ENCODE data around the gene ARF3. TPM values are rescaled to one million over a fixed set of nuclear protein-coding genes. Genes with fewer than 3 reads are reported as not detected.

Gene ARF3
- polyA plus RNA-seq, 2 of the 4 experiments (the other 2 are of a cell fraction), result 138 to 287 TPM

GRCh38 chr12:48991247-48992050 is 34.2 kb upstream of the ARF3 start (continued):
- no peak for TF ChIP-seq BCL3 (IDR thresholded peaks at IDR 0.05)
- no peak for TF ChIP-seq CHD2 (IDR thresholded peaks at IDR 0.05; ENCODE audit: low read length, partially characterized antibody)

GRCh38 chr12:48990552-48990951 is 33.3 kb upstream of the ARF3 start:
- Histone ChIP-seq H3K27ac (no peak overlapping the region), H3K4me2 (no peak overlapping the region), H3K4me1 (0 out of 3 replicates have a peak, but pooled peaks cover 5% of the 10 kb centered on the region), H3K4me3 (no peak overlapping the region), H3K9me3 (no peaks in the 10 kb centered on the region)
- ChIA-PET CTCF (interaction anchor here (1.0 to 77.5 kb wide), 2 partner anchors 36 to 157 kb away, joined by 3 to 2584 read pairs; partner anchors contain the start of genes ARF3, FKBP11, WNT1 and WNT10B), POLR2A (no interaction called here)
- ATAC-seq (no peak), DNase-seq (ENCODE audit: low read depth in 1 of 2, low spot score in 1 of 2) (no peak), FAIRE-seq (no peak)
- TF ChIP-seq JUNB (IDR thresholded peaks at IDR 0.05) (no peak), EP300 (IDR thresholded peaks at IDR 0.05) (no peak)

GRCh38 chr12:48988030-48988649 is 30.9 kb upstream of the ARF3 start:
- Histone ChIP-seq H3K4me1 (0 out of 3 replicates have a peak, but pooled peaks cover 5% of the 10 kb centered on the region), H3K9me3 (no peaks in the 10 kb centered on the region), H3K27ac (no peak overlapping the region), H3K4me2 (peak overlapping the region; percentile 43; the same call in 2 of the 3 replicates), H3K4me3 (no peak overlapping the region)
- CTCF ChIA-PET, result interaction anchor here (0.6 to 77.5 kb wide), 32 partner anchors 8 to 880 kb away, joined by 3 to 2584 read pairs (median 4); partner anchors contain the start of genes ARF3, DDN, DDX23 and FKBP11
- WGBS (ENCODE audit: missing lambda C conversion rate), result 17% methylated on average over 16 of the region's 16 CpGs
- DNase-seq (ENCODE audit: low read depth in 1 of 2, low spot score in 1 of 2) (peak; percentile 66 to 68), FAIRE-seq (peak; percentile 39), ATAC-seq (peak; percentile 64 to 87)
- TF ChIP-seq BHLHE40 (IDR thresholded peaks at IDR 0.05; ENCODE audit: low read depth, low read length) (no peak), RAD21 (conservative IDR thresholded peaks at IDR 0.05 in 1 of 2, IDR thresholded peaks at IDR 0.05 in 1 of 2) (peak; percentile 15 to 44; a peak in 2 of 5 replicates), HEYL (CRISPR knock-in tag; IDR thresholded peaks at IDR 0.05) (no peak), TFCP2L1 (CRISPR knock-in tag; IDR thresholded peaks at IDR 0.05) (no peak), NR3C1 (IDR thresholded peaks at IDR 0.05) (no peak), JUNB (IDR thresholded peaks at IDR 0.05) (no peak), MYC (IDR thresholded peaks at IDR 0.05; ENCODE audit: borderline replicate concordance, low read length) (no peak), CTCF (IDR thresholded peaks at IDR 0.05) (peak; percentile 80), HDAC2 (IDR thresholded peaks at IDR 0.05) (no peak), ZSCAN20 (CRISPR knock-in tag; IDR thresholded peaks at IDR 0.05) (no peak), CBX8 (IDR thresholded peaks at IDR 0.05) (no peak), KDM5A (IDR thresholded peaks at IDR 0.05) (no peak), JUN (IDR thresholded peaks at IDR 0.05) (no peak), CEBPB (IDR thresholded peaks at IDR 0.05) (no peak), SMC3 (IDR thresholded peaks at IDR 0.05) (peak; percentile 34; the same call in 1 of the 3 replicates), KDM1A (IDR thresholded peaks at IDR 0.05; ENCODE audit: low read depth) (no peak), E2F6 (IDR thresholded peaks at IDR 0.05; ENCODE audit: borderline replicate concordance, low read depth) (no peak), RARB (CRISPR knock-in tag; IDR thresholded peaks at IDR 0.05) (no peak)
- POLR2A ChIA-PET, result interaction anchor here (0.6 to 1.4 kb wide), 2 partner anchors 15 to 136 kb away, joined by 3 read pairs; partner anchors contain the start of gene DDX23
